Measurements from ENCODE around the gene PAPOLA.

The PAPOLA gene

DNA sequence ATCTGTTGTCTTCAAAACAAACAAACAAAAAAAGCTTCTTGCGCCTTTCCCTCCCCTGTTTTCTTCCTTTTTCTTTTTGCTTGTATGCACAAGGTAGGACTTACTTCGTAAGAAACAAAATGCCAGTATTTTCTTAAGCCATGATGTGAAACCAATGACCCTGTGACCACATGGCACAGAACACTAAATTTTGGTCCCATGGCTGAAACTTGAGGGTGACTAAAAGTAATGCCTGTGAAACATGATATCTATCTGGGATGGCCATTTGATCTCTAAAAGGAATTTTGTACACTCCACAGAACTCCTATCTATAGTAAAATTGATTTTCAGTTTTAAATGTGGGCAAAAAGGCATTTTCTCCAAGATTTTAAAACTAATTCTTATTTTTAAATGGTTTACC, 63.6 kb downstream of the PAPOLA start:
- DNase-seq (ENCODE audit: low spot score): no peak

DNA sequence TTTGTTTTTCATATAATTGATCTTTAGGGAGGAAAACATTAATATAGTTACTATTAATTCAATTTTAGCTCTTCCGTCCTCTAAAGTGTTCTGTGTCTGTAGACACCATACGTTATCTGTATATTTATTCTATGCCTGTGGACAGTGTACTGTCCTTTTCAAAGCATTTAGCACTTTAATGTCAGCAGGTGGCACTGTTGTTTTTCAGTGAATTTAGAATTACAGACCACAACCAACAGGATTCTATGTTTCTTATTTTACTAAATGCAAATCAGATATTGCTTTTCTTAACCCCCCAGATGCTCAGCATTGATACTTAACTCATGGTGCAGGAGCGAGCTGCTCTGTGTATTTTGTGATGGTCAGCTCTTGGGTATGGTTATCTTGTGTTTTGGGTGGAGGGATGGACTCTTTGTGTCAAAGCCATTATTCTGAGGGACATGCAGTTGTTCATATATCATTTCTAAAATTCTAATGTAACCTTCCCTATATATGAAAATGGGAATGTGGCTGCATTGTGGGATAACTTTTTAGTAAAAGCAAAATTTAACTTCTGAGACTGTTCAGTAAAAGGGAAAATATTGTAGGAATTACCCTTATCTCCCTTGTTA, 65.2 kb downstream of the PAPOLA start:
- DNase-seq (ENCODE audit: low spot score): no peak

DNA sequence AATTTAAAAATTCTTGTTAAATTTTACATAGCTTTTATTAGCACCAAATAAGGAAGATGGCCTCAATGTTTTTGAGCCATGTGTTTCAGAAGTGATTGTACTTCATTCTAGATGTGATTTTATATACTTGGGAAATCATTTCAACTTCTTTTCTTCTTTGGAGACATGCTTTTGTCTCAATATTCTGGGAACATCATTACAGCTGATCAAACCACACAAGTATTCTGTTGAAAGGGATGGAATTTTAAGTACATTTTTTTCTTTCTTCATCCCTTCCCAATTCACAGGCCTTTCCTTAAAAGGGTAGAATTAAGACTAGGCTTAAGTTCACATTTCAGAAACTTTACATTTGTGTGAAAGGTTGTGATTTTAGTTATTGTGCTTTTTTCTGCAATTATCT, 66.4 kb downstream of the PAPOLA start:
- no peak for DNase-seq (ENCODE audit: low spot score)

DNA sequence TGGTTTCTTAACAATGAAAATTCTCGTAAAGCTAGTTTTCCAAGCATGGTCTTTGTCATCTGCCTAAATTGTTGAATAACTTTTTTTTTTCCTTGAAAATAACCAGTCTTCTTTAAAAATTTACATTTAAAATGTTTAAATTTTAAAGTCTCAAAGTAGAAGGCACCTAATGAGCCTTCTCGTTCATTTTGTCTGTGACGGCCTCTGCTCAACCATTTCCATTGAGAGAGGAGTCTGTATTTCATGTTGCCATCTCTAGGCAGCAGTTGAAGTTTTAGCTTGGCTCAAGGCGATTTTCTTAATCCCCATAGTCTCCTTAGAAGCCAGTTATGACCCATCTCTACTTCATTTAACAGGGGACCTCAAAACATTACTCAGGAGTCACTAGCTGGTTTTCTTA, 69.1 kb downstream of the PAPOLA start:
- DNase-seq (ENCODE audit: low spot score): no peak

DNA sequence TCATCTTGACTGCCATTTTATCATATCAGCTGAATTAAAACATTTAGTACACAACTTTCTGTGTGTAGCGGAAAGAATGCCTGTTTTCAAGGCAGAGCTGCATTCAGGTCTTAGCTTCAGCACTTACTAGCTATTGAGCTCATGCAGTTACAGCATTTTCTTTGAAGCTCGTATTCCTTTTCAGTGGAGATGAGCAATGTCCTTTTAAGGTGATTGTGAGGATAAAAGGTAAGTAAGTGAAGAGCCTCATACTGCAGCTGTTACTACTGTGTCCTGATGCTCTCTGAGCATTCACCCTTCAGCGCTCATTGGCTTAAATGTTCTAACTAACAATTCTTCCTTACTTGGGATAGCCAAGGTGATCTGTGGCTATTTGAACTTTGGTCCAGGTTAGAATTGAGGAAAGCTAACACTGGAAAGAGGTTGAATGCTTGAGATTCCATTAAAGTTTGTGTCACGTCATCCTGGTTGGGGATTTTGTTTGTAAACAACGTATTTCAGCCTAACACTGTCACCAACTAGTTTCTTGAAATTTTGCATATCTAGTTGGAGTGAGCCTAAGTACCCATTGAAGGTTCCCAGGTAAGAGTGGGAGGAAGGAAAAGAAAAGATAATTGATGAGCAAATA, 71.4 kb downstream of the PAPOLA start:
- no peak for DNase-seq (ENCODE audit: low spot score)

DNA sequence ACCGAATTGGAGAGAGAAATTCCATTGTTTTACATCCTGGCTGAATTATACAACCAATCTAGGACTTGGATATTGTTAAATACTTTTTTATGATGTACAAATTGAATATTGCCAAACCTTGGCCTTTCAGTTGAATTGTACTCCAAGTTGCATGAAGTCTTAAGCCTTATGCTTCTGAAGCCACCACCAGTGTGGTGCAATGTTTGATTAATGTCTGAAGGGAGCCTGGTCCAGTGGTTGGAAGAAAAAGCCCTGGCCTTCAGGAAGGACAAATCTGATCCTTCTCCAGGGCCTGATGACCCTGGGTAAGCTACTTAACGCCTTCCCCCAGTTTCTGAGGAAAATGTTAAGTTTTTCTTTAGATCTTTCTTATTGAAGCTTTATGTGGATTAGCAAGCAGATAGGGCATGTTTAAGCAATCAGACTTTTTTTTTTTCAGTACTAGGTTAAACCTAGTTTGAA, 72.0 kb downstream of the PAPOLA start:
- no peak for DNase-seq (ENCODE audit: low spot score)

DNA sequence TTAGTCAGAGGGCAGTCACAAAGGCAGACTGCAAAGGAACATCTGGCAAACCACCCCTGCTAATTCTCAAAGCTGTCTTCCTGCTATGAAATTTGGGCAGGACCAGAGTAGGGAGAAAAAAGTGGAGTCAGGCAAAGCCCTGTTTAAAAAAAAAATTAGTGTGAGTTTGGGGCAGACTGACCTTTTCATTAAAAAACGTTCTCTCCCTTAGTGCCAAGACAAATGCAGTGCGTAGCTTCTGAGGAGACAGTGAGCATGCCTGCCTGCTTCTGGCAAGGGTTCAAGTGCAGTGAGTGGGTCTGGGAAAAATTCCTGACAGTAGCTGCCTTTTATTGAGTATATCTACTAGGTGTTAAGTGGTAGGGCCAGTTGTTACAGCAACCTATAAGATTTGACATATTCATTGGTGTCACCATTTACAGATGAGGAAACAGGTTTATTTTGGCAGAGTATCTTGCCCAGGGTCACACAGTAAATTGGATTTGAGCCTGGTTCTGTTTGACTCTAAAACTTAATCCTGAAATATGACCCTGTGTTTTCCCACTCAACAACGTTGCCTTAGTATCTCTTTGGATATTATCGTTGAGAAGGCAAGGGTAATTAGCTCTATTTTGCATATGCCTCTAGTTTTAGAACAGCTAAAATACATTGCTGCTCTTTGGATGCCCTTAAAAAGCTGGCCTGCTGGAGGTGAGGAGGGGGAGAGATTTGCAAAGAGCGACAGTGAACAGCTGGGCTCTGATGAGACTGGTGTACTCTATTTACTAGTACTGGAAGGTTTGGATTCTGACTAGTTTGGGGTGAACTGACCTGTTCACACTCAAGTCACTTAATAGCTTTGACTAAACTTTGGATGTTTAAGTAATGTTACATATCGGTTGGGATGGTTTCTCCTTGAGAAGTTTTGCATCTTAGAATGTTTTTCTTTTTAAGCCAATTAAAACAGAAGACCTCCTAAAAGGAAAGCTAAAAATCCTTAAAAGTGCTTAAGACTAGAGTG, 72.8 kb downstream of the PAPOLA start:
- DNase-seq (ENCODE audit: low spot score): no peak

DNA sequence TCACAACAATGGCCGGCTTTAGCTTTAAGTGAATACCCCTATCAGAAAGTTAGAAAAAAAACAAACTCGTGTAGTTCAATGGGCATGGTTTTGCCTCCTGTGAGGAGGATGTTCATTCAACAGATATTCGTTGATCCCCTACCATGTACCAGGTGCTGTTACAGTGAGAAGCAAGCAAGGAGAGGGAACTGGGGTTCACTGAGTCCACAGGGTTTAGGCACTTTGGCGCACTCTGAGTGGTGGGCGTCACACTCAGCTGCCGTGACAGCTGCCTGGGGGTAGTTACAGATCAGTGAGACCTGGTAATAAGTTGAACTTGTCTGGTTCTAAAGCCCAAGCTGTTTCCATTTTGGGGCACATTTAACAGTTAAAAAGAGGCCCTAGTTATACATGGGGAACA, 74.2 kb downstream of the PAPOLA start:
- no peak for DNase-seq (ENCODE audit: low spot score)

DNA sequence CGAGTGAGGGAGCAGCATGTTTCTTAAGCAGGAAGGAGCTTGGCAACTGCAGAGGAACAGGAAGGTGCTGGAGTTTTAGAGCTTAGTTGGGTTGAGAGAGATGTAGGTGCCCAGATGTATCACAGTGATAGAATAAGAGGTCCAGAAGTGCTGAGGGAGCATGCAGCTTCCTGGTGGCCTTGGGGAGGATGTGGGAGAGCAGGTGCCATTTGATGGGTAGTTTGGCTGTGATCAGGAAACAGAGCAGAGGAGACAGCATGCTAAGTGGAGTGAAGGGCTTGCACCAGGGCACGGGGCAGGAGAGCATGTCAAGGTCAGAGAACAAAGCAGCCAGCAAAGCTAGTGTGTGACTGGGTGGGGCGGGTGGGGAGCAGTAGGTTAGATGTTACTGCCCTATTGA, 74.8 kb downstream of the PAPOLA start:
- peak; percentile 38 for DNase-seq (ENCODE audit: low spot score)

DNA sequence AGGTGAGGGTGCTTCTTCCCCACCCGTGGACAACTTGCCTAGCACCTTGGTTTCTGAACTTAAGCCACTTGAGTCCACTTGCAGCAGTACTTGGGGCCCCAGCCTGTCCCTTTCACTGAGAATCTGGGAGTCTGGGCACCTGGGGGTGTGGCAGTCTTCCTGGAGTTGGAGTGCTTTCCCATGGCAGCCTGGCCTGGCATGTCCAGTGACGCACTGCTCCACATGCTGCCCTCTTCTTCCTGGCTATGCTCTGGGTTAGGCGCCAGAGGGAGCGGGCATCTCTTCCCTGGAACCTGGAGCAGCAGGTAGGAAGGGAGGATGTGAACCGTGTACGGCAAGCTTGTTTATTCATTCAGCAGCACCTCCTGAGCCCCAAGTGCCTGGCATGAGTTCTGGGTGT, 76.4 kb downstream of the PAPOLA start:
- peak; percentile 46 for DNase-seq (ENCODE audit: low spot score)

DNA sequence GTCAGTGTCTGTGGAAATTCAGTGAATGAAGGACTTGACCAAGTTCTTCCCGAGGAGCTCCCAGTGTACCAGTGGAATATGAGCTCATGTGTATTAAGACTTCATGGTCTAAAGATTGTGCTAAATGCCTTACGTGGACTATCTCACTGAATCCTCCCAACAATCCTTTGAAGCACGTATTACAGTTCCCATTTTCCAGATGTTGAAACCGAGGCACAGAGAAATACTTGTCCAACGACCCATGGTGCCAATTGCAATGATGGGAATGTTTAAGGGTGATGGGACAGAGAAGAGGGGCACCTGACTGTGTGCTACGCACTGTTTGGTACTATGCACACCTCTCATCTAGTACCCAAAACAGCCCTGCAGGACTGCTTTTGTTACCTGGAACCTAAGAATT, 77.2 kb downstream of the PAPOLA start:
- no peak for DNase-seq (ENCODE audit: low spot score)

DNA sequence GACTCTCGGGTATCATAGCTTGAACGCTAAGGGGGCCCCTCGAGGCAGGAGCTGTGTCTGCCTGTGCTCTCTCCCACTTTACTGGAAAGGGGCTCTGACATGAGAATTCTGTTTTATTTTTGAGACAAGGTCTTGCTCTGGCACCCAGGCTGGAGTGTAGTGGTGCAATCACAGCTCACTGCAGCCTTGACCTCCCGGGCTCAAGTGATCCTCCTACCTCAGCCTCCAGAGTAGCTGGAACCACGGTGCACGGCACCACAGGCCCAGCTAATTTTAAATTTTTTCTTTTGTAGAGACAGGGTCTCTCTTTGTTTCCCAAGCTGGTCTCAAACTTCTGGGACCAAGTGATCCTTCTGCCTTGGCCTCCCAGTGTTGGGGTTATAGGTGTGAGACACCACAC, 77.7 kb downstream of the PAPOLA start:
- DNase-seq (ENCODE audit: low spot score): no peak

DNA sequence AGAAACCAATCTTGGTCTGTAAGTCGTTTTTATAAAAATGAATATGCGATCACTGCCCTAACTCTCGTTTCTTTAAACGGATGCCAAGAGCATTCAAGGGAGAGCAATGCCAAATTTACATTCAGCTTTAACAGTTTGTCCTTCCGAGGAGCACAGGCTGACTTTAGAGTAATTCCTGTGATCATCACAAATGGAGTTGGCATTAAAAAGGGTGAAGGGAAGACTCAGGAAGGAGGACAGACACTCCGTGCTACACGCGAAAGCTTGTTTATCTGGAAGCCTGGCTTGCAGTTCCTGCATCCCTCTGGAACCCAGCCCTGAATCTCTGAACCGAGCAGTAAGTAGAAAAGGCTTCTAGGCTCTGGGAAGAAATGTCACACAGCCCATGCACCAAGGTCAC, 78.4 kb downstream of the PAPOLA start:
- DNase-seq (ENCODE audit: low spot score): no peak

DNA sequence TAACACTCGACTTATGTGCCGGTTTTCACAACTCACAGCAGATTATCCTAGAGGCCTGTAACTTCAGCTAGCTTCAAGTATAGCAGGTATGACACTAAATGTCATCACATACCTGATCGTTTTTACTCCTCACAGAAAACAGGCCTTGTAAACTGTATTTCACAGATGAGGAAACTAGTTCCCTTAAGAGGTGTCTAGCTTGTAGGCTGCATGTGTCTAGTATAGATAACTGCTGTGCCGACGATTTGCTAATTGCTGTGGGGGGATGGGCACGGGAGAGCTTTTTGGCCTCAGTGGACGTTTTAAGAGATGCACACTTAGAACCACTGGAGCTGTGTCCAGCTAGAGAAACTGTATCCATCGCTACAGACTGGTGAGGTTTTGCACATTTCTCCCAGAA, 78.8 kb downstream of the PAPOLA start:
- no peak for DNase-seq (ENCODE audit: low spot score)

DNA sequence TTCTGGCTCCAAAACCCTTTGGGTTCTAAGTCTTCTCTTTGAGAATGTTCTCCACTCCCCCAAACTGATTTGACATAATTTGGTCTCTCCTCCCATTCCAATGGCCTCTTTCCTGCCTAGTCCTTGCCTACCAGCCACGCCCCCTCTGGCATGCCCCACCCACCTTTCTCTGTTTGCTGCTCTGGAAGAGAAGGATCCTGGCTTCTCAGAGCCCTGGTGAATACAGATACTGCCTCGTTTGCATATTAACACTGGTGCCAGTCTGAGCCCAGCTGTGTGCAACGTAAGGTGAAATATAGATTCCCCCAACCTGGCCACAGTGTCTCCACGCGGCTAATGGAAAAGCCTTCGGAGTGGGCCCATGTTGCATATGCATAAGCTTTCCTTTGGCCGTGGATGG, 79.7 kb downstream of the PAPOLA start:
- peak; percentile 44 for DNase-seq (ENCODE audit: low spot score)

DNA sequence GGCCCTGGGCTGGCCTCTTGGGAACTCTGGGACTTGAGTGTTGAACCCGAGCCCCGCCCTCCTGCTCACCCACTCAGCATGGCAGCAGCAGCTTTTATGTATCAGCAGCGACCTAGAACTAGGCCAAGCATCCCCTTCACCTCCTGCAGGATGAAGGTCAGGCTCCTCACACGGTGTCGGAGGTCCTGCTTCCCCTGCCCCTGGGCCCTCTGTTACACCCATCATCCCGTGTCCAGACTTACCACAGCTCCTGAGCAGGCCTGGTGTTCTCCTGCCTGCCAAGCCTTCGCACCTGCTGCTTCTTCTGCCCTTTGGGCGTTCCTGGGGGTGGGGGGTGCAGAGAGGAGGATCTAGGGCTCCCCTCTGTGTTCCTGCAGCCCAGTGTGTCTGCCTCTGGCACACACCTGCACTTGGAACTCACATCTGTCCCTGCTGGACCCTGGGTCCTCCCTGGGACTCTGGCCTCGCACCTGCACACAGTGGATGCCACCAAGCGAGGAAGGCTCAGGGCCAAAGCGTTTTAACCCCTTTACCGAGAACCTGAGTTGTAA, 80.3 kb downstream of the PAPOLA start:
- peak; percentile 41 for DNase-seq (ENCODE audit: low spot score)

DNA sequence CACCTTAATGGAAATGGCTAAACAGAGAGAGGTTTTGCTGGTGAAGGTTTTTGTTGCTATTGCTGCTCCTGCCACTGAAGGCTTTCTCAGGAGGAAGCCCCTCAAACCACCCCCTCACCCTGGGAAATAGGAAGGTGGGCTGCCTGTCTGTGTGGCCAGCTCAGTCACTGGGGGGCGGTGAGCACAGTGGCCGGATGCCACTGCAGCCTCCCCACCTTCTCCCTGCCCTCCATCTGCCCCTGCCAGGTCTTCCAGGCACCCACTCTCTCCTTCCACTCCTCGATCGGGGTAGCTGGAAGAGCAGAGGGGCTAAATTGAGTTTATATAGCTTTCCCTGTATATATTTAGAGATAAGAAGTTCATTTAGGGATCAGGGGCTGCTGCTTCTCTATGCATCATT, 80.8 kb downstream of the PAPOLA start:
- no peak for DNase-seq (ENCODE audit: low spot score)

DNA sequence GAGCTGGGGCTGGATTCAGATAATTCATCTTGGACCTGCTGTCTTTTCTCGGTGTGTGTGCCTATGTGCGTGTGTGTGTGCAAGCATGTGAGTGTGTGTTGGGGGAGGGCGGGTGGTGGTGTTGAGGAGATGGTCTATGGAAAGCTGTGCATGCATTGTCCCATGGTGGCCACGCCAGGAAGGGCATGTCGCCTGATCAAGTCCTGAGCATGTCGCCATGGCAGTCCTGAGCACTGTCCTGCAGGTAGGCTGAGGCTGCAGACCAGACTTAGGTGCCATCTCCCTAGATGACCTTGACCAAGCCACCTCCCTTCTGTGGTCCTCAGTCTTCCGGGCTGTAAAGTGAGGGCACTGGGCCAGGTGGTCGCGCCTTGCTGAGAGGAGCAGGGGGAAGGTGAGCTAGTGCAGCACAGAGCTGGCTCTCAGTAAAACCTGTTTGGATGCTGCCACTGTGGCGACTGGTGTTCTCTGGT, 81.4 kb downstream of the PAPOLA start:
- DNase-seq (ENCODE audit: low spot score): peak; percentile 40

DNA sequence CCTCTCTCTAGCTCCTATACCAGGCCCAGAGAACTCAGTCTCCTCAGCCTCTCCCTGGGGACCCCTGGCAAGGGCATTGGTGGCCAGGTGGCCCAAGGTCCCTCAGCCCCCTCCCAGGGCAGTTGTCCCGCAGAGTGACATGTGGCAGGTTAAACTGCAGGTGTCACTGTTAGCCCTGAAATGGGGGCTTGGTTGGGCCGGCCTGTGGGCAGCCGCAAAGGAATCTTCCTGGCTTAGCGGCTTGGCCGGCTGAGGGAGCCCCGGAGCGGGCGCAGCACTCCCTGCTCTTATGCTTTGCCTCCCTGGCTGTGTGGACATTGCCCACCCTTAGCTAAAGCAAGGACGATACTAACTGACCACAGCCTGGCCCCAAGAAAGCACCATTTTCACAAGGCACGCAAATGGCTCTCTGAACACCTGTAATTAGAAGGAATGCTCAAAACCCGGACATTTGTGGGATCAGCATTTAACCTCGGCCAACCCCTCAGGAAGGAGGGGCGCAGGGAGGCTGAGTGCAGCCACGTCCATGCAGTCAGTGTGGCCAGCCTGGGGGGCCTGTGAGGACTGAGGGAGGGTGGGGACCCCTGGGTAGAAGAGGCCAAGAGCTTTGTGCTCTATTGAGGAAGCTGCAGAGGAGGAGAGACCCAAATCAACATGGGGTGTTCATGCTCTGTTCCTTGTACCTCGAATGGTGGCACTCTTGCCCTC, 82.2 kb downstream of the PAPOLA start:
- DNase-seq (ENCODE audit: low spot score): peak; percentile 87

DNA sequence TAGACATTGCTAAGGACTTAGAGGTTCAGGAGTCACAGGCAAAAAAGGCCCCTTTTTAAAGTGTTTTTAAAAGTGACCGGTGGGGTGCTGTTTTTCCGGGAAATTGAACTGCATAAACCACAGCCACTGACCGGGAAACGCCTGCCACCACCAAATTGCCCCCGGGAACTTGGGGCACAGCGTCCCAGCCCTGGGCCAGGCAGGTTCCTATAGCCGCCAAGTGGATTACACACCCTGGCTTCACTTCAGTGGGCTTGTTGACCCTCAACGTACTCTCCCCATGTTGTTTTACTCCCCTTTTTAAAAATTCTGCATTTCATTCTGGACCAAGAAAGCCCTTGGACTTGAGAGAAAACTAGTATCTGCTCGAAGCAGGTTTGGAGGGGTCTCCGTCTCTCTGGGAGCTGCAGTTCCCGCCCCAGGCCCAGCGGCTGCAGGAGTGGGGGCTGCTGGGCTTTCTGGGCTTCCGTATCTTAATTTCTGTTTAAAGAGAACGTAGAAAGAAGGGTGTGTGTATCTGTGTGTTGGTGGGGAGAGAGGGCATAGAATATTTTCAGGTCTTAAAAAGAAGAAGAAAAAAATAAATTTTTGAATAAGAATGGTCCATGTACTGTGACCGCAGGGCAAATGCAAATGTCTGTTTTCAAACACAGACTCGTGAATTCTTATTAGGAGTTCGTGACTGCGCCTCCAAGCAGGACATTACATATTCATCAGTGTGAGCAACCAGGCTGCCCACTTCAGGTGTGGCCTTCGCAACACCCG, 82.9 kb downstream of the PAPOLA start:
- DNase-seq (ENCODE audit: low spot score): peak; percentile 39

DNA sequence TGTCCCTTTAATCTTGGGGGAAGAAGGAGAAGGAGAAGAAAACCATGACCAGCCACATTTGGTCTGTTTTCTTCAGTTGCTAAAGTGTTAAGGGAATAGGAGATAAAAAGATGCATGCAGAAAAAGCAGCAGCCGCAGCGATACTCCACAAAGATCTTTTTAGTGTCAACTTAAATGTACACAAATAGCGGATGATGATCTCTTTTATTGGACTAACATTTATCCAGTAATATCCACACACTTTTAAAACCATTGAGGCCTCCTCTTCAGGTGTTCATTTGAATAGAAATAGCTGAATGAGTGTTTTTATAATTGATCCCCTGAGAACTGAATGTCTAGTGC, 83.5 kb downstream of the PAPOLA start:
- no peak for DNase-seq (ENCODE audit: low spot score)

Measured in ecto neural progenitor cell (in vitro differentiated cells).